KG1 (cell line): ENCODE data around the gene TP53I11.

ENCODE experiments used
- DNase-seq: peaks from one replicate; lab custom pipeline; 2025; lab: John Stamatoyannopoulos, UW

Gene TP53I11, protein sequence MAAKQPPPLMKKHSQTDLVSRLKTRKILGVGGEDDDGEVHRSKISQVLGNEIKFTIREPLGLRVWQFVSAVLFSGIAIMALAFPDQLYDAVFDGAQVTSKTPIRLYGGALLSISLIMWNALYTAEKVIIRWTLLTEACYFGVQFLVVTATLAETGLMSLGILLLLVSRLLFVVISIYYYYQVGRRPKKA

DNA sequence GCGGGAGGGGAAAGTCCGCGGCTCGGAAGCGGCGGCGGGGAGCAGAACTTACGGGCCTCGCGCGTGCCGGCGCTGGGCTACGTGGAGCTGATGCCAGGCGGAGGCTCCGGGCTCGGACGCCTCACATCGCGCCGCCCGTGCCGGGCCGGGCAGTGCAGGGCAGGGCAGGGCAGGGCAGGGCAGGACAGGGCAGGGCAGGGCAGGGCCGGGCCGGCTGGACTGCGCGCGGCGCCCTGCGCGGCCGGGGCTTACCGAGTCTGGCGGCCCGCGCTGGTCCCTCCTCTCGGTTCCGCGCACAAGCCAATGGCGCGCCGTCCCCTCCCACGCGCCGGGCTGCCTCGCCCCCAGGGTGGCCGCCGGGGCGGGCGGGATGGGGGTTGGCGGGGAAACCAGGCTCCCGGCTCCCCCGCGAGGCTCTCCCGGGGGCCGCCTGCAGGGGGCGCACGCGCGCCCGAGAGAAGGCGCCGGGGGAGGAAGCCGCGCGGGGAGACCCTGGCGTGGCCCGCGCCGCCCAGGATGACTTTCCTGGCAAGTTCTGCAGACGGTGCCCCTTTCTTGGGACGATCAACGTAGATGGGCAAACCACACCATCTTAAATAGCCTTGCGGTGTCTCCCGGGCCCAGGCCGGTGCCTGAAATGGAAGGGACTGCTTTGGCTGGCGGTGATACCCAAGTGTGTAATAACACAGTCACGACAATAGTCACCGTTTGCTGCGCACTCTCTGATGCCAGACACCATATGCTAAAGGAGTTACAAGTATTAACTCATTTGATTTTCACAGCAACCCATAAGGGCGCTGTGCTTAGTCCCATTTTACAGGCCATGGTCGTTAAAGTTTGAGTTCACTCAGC, at the start of gene TP53I11:
TP53I11 (minus strand) TSS at position 259 of the 852 bp plus-strand sequence. CDS start 12,548 bp downstream, outside the sequence.
- DNase-seq: no peak

DNA sequence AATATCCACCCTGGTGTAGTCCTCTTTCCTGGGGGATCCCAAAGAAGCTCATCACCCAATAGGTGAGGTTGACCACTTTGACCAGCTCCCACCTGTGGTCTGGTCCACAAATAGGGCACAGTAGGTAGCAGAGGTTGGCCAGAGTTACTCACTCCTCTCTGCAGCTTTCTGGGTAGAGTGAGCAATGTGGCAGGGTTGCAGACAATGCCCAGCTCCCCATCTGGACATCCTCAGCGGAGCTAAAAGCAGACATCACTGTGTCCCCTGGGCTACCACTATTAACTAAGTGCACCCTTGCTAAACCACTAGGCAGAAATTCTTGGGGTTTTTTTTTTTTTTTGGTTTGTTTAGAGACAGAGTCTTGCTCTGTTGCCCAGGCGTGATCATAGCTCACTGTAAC, 48.4 kb upstream of the TP53I11 start:
- DNase-seq: no peak

DNA sequence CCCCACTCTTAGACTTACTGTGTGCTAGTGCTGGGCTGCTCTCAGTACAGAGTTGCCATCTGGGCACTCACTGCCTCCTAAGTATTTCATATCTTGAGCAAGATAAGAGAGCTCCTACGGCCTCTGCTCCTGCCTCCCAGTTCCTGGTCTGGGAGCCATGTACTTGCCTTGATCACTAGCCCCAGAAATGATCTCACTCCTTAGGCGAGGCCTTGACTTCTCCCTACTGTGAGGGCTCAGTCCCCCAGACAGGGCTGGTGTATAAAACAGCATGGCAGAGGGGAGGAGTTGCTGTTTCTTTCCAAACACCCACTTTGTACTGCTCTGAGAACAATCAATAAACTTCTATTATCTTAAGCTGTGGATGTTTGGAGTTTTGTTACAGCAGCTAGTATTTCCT, 47.4 kb upstream of the TP53I11 start:
- DNase-seq: no peak

DNA sequence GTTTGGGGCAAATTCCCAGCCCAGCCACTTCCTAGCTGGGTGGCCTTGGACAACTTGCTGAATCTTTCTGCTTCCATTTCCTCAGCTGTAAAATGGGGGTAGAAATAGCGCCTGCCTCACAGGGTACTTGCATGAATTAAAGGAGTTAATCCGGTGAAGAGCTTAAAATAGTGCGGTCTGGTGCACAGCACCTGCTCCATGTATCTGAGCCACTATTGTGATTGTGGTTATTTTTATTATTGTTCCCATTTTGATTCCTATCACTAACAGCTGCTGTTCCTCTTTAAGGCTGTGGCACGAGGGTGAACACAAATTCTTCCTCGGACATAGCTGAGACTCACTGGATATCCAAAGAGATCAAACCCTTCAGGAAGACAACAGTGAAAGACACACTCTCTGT, 46.9 kb upstream of the TP53I11 start:
- DNase-seq: no peak

DNA sequence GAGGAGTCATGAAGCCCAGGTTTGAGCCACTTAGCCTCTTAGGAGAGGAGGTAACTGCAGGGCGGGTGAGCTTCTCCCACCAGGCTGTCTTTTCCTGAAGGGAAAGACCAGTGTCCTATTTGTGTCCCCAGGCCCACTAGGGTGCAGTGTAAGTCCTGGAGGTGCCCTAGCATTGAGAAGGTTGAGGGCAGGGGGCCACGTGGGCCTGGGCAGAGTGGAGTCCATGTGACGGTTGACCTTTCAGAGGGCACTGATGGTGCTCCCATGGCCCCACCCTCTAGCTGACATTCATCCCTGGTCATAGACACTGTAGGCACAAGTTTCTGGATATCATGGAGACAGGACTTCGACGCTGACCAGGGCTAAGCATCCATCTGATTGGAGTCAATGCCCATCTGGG, 44.1 kb upstream of the TP53I11 start:
- DNase-seq: no peak

DNA sequence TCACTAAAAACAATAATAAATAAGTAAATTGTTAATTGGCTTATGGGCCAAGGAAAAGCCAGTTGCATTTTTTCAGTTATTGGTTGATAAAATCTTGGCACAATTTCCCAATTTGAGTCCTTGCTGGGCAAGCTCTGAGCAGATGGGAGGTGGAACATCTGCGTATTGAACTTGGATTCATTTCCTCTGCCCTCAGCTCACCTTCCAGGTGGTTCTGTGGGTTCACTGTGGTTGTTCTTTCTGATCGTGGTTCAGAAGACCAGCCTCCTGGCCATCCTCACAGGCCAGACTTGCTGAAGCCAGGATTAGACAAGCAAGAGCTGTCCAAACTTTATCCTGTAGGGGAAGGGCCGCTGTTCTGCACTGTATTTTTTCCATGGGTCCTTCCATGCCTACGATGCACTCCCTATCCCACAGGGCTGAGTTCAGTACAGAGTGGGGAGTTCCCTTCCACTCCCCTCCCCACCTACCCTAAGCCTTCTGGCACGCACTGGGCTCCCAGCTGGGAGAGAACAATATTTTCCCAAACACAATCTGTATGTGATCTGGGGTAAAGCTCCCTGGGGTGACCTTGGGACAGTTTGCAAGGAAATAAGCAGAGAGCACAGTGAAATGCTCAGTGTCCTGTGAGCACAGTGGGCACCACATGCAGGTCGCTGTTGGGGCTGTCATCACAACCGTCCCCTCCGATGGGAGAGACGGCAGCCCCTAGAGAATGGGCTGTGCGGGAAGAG, 43.5 kb upstream of the TP53I11 start:
- no peak for DNase-seq

DNA sequence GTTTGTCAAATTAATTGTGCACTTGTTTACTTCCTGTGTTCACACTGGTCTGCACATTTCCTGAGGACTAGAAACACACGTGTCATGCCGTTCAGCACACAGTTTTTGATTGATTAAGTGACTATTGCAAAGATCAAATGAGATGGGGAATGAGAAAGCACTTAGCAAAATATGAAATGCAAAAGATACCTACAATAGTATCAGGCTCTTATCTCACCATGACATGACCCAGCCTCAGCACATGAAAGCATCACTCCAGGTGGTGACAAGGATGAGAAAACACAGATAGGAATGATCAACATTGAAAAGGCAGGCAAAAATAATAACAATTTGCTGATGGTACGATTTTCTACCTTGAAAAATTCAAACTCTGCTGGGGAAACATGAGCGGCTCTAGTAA, 42.1 kb upstream of the TP53I11 start:
- no peak for DNase-seq

DNA sequence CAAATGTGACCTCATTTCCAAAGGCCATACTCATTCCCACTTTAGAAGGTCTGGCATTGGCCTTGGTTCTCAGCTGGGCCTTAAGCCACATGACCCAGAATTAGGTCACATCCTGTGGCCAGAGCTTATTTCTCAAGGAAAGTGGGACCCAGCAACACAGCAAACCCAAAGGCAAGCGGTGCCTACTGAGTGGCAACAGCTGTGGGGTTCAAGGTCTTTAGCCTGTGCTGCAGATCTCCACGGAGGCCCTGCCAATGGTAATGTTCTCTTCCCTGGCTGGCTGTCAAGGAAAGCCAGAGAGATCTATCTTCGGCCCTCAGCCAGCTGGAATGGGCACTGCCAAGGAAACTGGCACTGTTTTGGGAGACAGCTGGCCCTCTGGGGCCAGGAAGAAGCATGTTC, 41.5 kb upstream of the TP53I11 start:
- DNase-seq: no peak

DNA sequence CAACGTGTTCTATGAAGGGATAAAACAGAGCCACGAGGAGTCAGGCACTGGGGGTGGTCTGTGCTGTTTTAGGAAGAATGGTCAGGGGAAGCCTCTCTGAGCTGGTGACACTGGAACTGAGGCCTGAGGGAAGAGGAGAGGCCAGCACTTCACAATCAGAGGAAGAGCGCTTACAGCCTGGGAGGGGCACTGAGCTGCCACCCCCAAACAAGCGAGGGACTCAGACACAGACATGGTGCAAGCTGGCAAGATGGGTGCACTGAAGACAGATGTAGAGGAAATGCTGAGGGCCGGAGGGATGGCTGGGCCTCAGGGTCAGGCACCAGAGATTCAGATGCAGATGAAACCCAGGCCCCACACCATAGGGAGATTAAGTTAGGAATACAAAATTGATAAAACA, 40.0 kb upstream of the TP53I11 start:
- DNase-seq: no peak

DNA sequence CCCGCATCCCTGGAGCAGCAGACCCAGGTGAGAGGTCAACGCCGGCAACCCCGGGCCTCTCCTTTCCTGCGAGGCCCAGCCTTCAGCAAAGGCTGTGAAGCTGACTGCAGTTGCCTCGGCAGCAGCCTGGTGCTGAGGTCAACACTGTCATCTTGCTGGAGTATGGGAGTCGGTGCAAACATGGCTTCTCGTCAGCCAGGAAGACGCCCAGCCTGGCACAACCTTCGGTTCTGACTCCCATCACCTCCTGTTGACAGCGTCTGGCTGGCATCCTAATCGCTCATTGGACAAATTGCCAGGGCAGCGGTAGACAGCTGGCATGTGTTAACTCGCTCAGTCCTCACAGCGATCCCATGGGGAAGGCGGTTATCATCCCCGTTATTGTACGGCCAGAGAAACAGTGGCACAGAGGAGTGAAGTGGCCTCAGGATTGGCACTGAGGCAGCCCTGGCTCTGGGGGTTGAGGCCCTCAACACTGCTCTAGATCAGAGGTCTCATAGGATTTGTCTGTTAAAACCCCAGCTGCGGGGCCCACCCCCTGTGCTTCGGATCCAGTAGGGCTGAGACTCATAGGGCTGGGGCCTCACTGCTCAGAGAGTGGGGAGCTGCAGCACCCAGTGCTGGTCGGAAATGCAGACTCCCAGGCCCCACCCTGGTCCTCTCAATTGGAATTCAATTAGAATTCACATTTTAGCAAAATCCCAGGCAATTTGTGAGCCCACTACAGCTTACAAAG, 39.3 kb upstream of the TP53I11 start:
- DNase-seq: no peak

DNA sequence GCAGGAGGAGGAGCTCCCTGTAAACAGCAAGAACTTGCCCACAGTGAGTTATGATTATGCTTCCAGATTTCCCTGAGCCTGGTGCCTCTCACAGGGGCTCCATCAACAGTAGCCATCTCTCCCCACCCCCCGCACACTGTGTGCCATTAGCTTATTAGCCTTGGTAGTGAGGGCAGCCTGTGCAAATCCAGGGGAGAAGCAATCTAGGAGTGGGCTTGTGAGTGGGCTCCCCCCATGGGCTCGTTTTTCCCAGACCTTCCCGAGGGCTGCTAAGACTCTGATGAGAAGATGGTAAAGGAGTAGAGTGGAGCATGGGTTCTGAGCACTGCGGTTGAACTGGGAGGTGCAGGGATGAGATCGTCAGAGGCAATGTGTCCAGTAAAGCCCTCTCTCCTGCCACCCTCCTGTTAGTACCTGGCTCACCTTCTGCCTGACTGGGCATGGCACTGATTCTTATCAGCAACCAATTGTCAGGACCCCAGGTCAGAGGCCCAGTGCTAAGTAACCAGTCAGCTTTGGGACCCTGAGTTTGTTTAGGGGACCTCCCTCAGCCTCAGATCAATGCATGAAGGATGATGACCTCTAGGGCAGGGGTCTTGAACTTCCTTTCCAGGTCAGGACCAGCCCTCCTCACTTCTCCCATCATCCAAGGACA, 38.4 kb upstream of the TP53I11 start:
- DNase-seq: no peak

DNA sequence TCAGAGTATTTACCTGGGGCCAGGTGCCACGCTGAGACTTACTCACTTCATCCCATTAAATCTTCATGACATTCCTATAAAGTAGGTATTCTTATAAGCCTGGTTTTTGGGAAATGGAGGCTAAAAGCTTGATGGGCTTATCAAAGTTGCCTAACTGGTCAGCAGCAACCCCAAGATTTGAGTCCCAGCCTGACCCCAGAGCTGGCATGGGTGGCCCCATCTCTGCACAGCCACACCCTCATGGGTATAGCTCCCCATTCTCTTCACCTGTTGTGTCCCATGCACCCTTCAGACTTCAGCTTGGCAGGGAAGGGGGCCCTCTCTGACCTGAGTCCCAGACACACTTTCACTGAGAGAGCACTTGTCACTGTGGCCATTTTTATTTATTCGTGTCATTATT, 37.4 kb upstream of the TP53I11 start:
- DNase-seq: no peak

DNA sequence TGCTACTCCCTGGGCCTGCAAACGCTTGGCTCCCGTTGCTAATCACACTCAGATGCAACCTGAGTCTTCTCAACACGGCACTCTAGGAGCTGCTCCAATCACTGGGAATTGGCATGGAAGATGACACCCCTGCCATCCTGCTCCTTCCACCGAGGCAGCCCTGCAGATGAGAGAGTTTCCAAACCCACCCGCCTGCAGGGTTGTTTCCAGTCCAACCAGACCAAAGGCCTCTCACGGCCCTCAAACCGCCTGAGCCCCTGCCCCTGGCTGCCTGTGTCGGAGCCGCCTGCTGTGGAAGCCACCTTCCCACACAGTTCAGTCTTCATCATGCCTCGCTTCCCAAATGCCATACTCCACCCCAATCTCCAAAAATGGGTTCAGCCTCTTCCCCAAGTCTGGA, 36.8 kb upstream of the TP53I11 start:
- no peak for DNase-seq

DNA sequence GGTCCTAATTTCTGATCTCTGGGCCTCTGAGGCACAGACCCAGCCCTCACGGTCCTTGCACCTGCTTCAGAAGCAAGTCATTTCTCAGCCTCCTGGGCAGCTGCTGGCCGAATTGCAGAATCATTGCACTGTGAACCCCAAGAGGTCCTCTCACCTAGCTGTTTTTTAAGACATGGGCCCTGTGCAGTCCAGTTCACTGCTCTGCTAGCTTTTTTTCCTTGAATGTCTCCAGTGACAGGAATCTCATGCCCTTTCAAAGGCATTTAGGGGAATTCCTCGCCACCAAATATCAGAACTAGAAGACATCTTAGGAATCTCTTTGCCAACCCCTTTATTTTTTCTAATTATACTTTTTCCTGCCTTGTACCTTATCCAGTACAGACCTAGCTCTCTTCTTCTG, 35.6 kb upstream of the TP53I11 start:
- no peak for DNase-seq

DNA sequence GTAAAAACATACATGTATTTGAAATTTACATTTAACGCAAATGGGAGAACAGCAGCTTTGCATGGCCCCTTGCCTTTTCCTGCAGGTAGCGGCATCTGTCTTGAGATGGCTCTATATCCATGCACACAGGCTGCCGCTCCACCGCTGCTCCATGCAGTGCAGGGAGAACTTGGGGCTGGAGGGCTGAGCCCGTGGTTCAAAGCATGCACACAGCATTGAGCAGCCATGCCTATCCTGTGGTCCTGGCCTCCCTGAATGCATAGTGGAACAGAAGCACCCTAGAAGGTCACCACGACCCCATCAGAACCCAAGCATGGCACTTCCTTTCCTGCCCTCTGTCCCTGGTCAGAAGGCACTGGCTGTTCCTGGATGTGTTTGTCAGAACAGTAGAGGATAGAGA, 35.0 kb upstream of the TP53I11 start:
- DNase-seq: no peak

DNA sequence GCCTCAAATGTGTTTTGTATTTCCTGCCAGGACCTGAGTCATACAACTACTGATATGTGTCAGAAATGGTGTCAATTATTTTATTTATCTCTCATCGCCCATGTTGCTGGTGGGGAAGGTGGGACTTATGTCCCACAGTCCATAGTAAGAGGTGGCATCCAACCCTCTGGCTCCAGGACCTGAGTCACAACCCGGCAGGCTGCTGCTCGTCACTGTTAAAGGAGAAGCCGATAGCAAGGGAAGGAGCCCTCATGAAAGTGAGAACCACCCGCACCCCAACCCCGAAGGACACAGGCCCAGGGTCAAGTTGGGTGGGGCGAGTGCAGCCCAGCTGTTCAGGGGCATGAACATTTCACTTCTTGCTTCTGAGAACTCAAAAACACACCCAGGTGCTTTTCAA, 33.1 kb upstream of the TP53I11 start:
- DNase-seq: no peak

DNA sequence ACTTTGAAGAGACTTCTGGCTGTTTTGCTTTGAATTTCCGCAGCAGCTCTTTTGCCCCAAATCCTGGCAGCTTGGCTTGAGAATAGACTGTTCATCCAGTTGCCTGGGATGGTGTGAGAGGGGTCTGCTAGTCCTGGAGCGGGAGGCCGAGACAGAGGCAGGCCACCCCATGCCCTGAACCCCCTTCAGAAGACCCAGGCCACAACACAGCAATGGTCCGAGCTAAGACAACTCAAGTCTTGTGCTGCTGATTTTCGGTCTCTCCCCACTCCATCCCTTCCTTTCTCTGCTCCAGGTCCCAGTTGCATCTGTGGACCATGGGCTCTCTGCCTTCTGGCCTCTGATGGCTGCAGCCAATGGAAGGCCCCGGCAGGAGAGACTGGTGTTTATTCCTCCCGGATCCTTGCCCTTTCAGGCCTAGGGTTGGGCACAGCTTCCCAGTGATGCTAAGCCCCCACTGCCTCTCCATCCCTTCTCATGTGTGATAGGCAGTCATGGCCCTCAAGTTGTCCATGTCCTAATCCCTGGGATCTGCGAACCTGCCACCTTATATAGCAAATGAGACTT, 31.9 kb upstream of the TP53I11 start:
- DNase-seq: no peak

DNA sequence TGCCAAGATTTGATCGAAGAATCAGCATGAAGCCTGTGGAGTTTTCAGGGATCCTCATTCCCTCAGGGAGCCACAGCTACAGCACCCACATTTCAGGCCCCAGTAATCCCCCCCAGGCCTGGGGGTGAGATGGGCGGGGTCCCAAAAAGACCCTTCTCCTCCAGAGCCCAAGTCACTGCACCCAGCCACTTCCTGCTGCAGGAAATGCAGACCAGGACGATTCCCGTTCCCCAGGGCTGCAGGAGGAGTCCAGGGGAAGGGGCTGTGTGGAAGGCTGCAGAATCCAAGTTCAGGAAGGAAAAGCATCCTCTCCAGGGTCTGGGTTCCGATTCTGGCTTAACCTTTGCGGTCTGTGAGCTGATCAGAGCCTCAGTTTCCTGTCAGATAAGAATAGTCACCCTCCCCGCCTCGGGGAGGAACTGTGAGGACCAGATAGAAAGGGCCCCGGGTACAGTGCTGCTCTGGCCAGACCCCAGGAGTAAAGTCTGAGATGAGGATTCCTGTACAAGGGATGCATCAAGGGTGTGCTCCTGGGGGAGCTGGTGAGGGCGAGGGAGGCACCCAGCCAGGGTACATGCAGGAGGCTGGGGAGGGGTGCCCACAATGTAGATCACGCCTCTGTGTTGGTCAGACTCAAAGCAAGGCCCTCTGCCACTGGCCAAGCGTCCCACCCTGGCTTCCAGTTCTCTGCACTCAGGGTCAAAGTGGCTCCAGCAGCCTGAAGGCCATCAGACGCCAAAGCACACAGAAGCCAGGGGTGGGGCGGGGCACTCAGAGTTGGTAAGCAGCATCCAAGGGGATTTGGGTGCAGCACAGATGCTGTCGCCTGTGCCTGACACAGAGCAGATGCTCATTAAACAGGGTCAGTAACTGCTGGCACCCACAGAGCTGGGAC, 30.1 kb upstream of the TP53I11 start:
- DNase-seq: no peak

DNA sequence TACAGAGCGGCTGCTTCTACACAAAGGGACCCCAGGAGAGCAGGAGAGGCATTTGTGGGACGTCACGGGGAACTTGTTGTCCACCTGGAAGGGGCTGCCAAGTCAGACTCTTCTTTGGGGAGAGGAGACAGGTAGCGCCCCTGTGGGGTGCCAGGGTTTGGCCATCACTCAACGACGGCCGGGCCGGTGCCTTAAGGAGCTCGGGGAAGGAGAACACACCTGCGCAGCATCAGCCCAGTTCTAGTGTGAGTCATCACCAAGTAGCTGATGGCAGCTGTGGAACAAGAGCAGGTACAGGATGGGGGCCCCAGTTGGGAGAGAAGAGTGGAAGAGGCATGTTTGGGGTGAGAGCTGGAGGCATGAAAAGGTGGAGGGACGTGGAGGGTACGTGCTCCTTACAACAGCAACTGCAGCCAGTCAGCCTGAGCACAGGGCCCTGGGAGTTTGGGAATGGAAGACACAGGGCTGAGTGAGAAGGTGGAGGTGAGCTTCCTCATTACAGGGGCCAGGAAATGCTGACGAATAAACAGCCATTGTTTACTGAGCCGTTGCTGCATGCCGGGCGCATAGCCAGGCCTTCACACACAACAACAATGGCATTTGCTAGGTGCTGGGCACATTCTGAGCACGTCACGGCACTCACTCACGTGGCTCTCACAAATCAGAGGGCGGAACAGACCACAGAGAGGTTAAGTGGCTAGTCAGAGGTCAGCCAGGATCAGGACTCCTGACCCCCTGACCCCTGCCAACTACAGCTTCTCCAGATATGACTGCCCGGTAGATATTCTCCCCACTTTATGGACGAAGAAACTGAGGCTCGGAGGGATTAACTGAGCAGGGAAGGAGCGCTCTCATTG, 29.1 kb upstream of the TP53I11 start:
- DNase-seq: no peak

DNA sequence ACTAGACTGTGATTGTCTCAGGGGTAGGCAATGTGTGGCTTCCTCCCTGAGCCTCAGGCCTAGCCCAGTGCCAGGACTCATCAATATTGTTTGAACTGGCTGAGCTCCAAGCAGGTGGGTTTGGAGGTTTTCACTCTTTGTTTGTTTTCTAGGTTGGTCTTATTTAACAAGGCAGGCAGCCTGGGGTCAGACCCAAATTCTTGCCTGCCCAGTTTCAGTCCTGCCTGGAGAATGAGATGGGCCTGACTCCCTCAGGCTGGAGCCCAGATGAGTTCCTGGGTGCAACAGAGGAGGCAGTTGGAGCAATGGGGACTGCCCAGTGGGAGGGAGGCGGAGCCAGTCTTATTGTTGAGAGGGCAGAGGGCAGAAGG, 28.3 kb upstream of the TP53I11 start:
- DNase-seq: no peak
